ENCODE results near the gene ERVMER34-1. TPM values are rescaled to one million over a fixed set of nuclear protein-coding genes. Genes with fewer than 3 reads are reported as not detected.

Gene ERVMER34-1
- total and polyA plus RNA-seq, 5 donors from 2014 or later = 0.09 TPM; not detected in 4

GRCh38 chr4:52711834-52712250 lies 39.4 kb downstream of the ERVMER34-1 start:
- H3K27ac Mint-ChIP-seq = peak overlapping the region; percentile 20 to 89 (median 82)
- ATAC-seq (ENCODE audit: low read depth in 2 of 2) = no peak

GRCh38 chr4:52711272-52711671 lies 40.0 kb downstream of the ERVMER34-1 start:
- Mint-ChIP-seq H3K27ac (peak overlapping the region; percentile 20 to 89 (median 28)), H3K9me3 (no peaks in the 10 kb centered on the region), H3K36me3 (peaks cover 18% of the 10 kb centered on the region), H3K4me3 (peak overlapping the region in 3 of 4 donors; percentile 82 to 99 (median 86)), H3K27me3 (no peaks in the 10 kb centered on the region), H3K4me1 (peaks cover 14 to 51% (median 25%) of the 10 kb centered on the region in 4 donors)
- no peak for ATAC-seq (ENCODE audit: low read depth in 2 of 2)
- Histone ChIP-seq H3K4me3 (ENCODE audit: low read depth, low read length) (peak overlapping the region; percentile 23), H3K36me3 (ENCODE audit: control insufficient read depth, insufficient read depth, low read length) (peaks cover 15% of the 10 kb centered on the region), H3K27me3 (ENCODE audit: control insufficient read depth, insufficient read depth, low read length) (no peaks in the 10 kb centered on the region), H3K4me1 (ENCODE audit: control insufficient read depth, insufficient read depth, low read length, poor library complexity, severe bottlenecking) (peaks cover 32% of the 10 kb centered on the region), H3K27ac (ENCODE audit: insufficient read depth, low read length, poor library complexity, severe bottlenecking) (peak overlapping the region; percentile 87), H3K9me3 (ENCODE audit: control insufficient read depth in 2 of 2, low read length in 2 of 2) (no peaks in the 10 kb centered on the region)
- peak in 1 of 3 donors; percentile 34 for DNase-seq

More at GRCh38 chr4:52711834-52712250, 39.4 kb downstream of the ERVMER34-1 start:
- Histone ChIP-seq H3K4me1 (ENCODE audit: control insufficient read depth, insufficient read depth, low read length, poor library complexity, severe bottlenecking) (peaks cover 32% of the 10 kb centered on the region), H3K4me3 (ENCODE audit: low read depth, low read length) (peak overlapping the region; percentile 23), H3K9me3 (ENCODE audit: control insufficient read depth in 2 of 2, low read length in 2 of 2) (no peaks in the 10 kb centered on the region), H3K36me3 (ENCODE audit: control insufficient read depth, insufficient read depth, low read length) (peaks cover 18% of the 10 kb centered on the region), H3K27me3 (ENCODE audit: control insufficient read depth, insufficient read depth, low read length) (no peaks in the 10 kb centered on the region), H3K27ac (ENCODE audit: insufficient read depth, low read length, poor library complexity, severe bottlenecking) (peak overlapping the region; percentile 87)
- no peaks in the 10 kb centered on the region for H3K9me3 Mint-ChIP-seq
- peak overlapping the region; percentile 82 to 99 (median 87) for H3K4me3 Mint-ChIP-seq
- H3K27me3 Mint-ChIP-seq = no peaks in the 10 kb centered on the region
- DNase-seq = no peak
- H3K4me1 Mint-ChIP-seq = peaks cover 14 to 51% (median 25%) of the 10 kb centered on the region in 4 donors
- peaks cover 18% of the 10 kb centered on the region for H3K36me3 Mint-ChIP-seq

- Mint-ChIP-seq H3K27ac (no peak overlapping the region), H3K4me3 (peak overlapping the region in 1 of 4 donors; percentile 47), H3K4me1 (peaks cover 2 to 32% (median 10%) of the 10 kb centered on the region in 4 donors), H3K36me3 (peaks cover 4% of the 10 kb centered on the region), H3K9me3 (no peaks in the 10 kb centered on the region), H3K27me3 (peaks cover 8% of the 10 kb centered on the region)
- no peaks in the 10 kb centered on the region for H3K27me3 ChIP-seq (ENCODE audit: control insufficient read depth, insufficient read depth, low read length)
- H3K36me3 ChIP-seq (ENCODE audit: control insufficient read depth, insufficient read depth, low read length) = no peaks in the 10 kb centered on the region
- DNase-seq (no peak), ATAC-seq (ENCODE audit: low read depth in 2 of 2) (no peak)
- peaks cover 22% of the 10 kb centered on the region for H3K4me1 ChIP-seq (ENCODE audit: control insufficient read depth, insufficient read depth, low read length, poor library complexity, severe bottlenecking)
- H3K9me3 ChIP-seq (ENCODE audit: control insufficient read depth in 2 of 2, low read length in 2 of 2) = no peaks in the 10 kb centered on the region
- no peak overlapping the region for H3K4me3 ChIP-seq (ENCODE audit: low read depth, low read length)
- H3K27ac ChIP-seq (ENCODE audit: insufficient read depth, low read length, poor library complexity, severe bottlenecking) = no peak overlapping the region
Measured at GRCh38 chr4:52709155-52709554, 42.1 kb downstream of the ERVMER34-1 start.

- H3K27ac Mint-ChIP-seq = no peak overlapping the region
- DNase-seq = no peak
- no peaks in the 10 kb centered on the region for H3K27me3 ChIP-seq (ENCODE audit: control insufficient read depth, insufficient read depth, low read length)
- H3K27me3 Mint-ChIP-seq = peaks cover 14% of the 10 kb centered on the region
- H3K4me1 ChIP-seq (ENCODE audit: control insufficient read depth, insufficient read depth, low read length, poor library complexity, severe bottlenecking) = no peaks in the 10 kb centered on the region
- no peaks in the 10 kb centered on the region for H3K9me3 Mint-ChIP-seq
- H3K4me3 ChIP-seq (ENCODE audit: low read depth, low read length) = no peak overlapping the region
- ATAC-seq (ENCODE audit: low read depth in 2 of 2) = no peak
- H3K27ac ChIP-seq (ENCODE audit: insufficient read depth, low read length, poor library complexity, severe bottlenecking) = no peak overlapping the region
- no peaks in the 10 kb centered on the region for H3K36me3 ChIP-seq (ENCODE audit: control insufficient read depth, insufficient read depth, low read length)
- H3K36me3 Mint-ChIP-seq = no peaks in the 10 kb centered on the region
- H3K4me1 Mint-ChIP-seq = no peaks in the 10 kb centered on the region
- no peaks in the 10 kb centered on the region for H3K9me3 ChIP-seq (ENCODE audit: control insufficient read depth in 2 of 2, low read length in 2 of 2)
- no peak overlapping the region for H3K4me3 Mint-ChIP-seq
Measured at GRCh38 chr4:52704661-52705060, 46.6 kb downstream of the ERVMER34-1 start.

GRCh38 chr4:52704133-52704532 lies 47.1 kb downstream of the ERVMER34-1 start:
- Histone ChIP-seq H3K4me3 (ENCODE audit: low read depth, low read length) (no peak overlapping the region), H3K36me3 (ENCODE audit: control insufficient read depth, insufficient read depth, low read length) (no peaks in the 10 kb centered on the region), H3K27me3 (ENCODE audit: control insufficient read depth, insufficient read depth, low read length) (no peaks in the 10 kb centered on the region), H3K4me1 (ENCODE audit: control insufficient read depth, insufficient read depth, low read length, poor library complexity, severe bottlenecking) (no peaks in the 10 kb centered on the region), H3K9me3 (ENCODE audit: control insufficient read depth in 2 of 2, low read length in 2 of 2) (no peaks in the 10 kb centered on the region), H3K27ac (ENCODE audit: insufficient read depth, low read length, poor library complexity, severe bottlenecking) (no peak overlapping the region)
- DNase-seq = no peak
- H3K4me1 Mint-ChIP-seq = no peaks in the 10 kb centered on the region
- no peaks in the 10 kb centered on the region for H3K9me3 Mint-ChIP-seq
- no peak for ATAC-seq (ENCODE audit: low read depth in 2 of 2)
- H3K36me3 Mint-ChIP-seq = no peaks in the 10 kb centered on the region
- H3K4me3 Mint-ChIP-seq = no peak overlapping the region
- peaks cover 14% of the 10 kb centered on the region for H3K27me3 Mint-ChIP-seq
- H3K27ac Mint-ChIP-seq = no peak overlapping the region

GRCh38 chr4:52701207-52701606 lies 50.0 kb downstream of the ERVMER34-1 start:
- ATAC-seq (ENCODE audit: low read depth in 2 of 2) = no peak
- Mint-ChIP-seq H3K9me3 (peaks cover 0 to 5% (median 0%) of the 10 kb centered on the region in 7 donors), H3K4me1 (no peaks in the 10 kb centered on the region), H3K4me3 (no peak overlapping the region), H3K27ac (no peak overlapping the region), H3K36me3 (no peaks in the 10 kb centered on the region), H3K27me3 (peaks cover 19% of the 10 kb centered on the region)
- H3K36me3 ChIP-seq (ENCODE audit: control insufficient read depth, insufficient read depth, low read length) = no peaks in the 10 kb centered on the region
- no peak for DNase-seq
- no peak overlapping the region for H3K4me3 ChIP-seq (ENCODE audit: low read depth, low read length)
- no peaks in the 10 kb centered on the region for H3K9me3 ChIP-seq (ENCODE audit: control insufficient read depth in 2 of 2, low read length in 2 of 2)
- H3K27ac ChIP-seq (ENCODE audit: insufficient read depth, low read length, poor library complexity, severe bottlenecking) = no peak overlapping the region
- H3K27me3 ChIP-seq (ENCODE audit: control insufficient read depth, insufficient read depth, low read length) = peaks cover 2% of the 10 kb centered on the region
- no peaks in the 10 kb centered on the region for H3K4me1 ChIP-seq (ENCODE audit: control insufficient read depth, insufficient read depth, low read length, poor library complexity, severe bottlenecking)

- Histone ChIP-seq H3K9me3 (ENCODE audit: control insufficient read depth in 2 of 2, low read length in 2 of 2) (peaks cover 13 to 16% of the 10 kb centered on the region in 2 experiments), H3K36me3 (ENCODE audit: control insufficient read depth, insufficient read depth, low read length) (no peaks in the 10 kb centered on the region), H3K27ac (ENCODE audit: insufficient read depth, low read length, poor library complexity, severe bottlenecking) (no peak overlapping the region), H3K27me3 (ENCODE audit: control insufficient read depth, insufficient read depth, low read length) (peaks cover 6% of the 10 kb centered on the region), H3K4me1 (ENCODE audit: control insufficient read depth, insufficient read depth, low read length, poor library complexity, severe bottlenecking) (no peaks in the 10 kb centered on the region), H3K4me3 (ENCODE audit: low read depth, low read length) (no peak overlapping the region)
- no peak overlapping the region for H3K27ac Mint-ChIP-seq
- no peak overlapping the region for H3K4me3 Mint-ChIP-seq
- H3K36me3 Mint-ChIP-seq = peaks cover 5% of the 10 kb centered on the region
- peaks cover 2 to 30% (median 15%) of the 10 kb centered on the region in 7 donors for H3K9me3 Mint-ChIP-seq
- H3K27me3 Mint-ChIP-seq = peaks cover 30% of the 10 kb centered on the region
- H3K4me1 Mint-ChIP-seq = no peaks in the 10 kb centered on the region
- DNase-seq (no peak), ATAC-seq (ENCODE audit: low read depth in 2 of 2) (no peak)
Measured at GRCh38 chr4:52694936-52695335, 56.3 kb downstream of the ERVMER34-1 start.

GRCh38 chr4:52693492-52693891 lies 57.7 kb downstream of the ERVMER34-1 start:
- Mint-ChIP-seq H3K36me3 (peaks cover 5% of the 10 kb centered on the region), H3K4me1 (no peaks in the 10 kb centered on the region), H3K27ac (no peak overlapping the region), H3K9me3 (peaks cover 2 to 30% (median 15%) of the 10 kb centered on the region in 7 donors), H3K4me3 (no peak overlapping the region), H3K27me3 (peaks cover 30% of the 10 kb centered on the region)
- Histone ChIP-seq H3K27ac (ENCODE audit: insufficient read depth, low read length, poor library complexity, severe bottlenecking) (no peak overlapping the region), H3K36me3 (ENCODE audit: control insufficient read depth, insufficient read depth, low read length) (no peaks in the 10 kb centered on the region), H3K4me1 (ENCODE audit: control insufficient read depth, insufficient read depth, low read length, poor library complexity, severe bottlenecking) (no peaks in the 10 kb centered on the region), H3K9me3 (ENCODE audit: control insufficient read depth in 2 of 2, low read length in 2 of 2) (peaks cover 13 to 16% of the 10 kb centered on the region in 2 experiments), H3K4me3 (ENCODE audit: low read depth, low read length) (no peak overlapping the region), H3K27me3 (ENCODE audit: control insufficient read depth, insufficient read depth, low read length) (peaks cover 6% of the 10 kb centered on the region)
- ATAC-seq (ENCODE audit: low read depth in 2 of 2) (no peak), DNase-seq (no peak)

Measured in CD4-positive, CD25-positive, alpha-beta regulatory T cell (primary cell).